GM12875 (cell line): ENCODE data around the gene DRAXIN.

Experiments
- H3K4me3 ChIP-seq: one replicate; pipeline ENCODE4 v1.5.1; 2011; ENCODE audit warnings: low read depth, low read length, control low read depth
- CTCF ChIP-seq: IDR thresholded peaks from 2 replicates; pipeline ENCODE4 v1.5.1; 2011; ENCODE audit warnings: low read depth, mild to moderate bottlenecking, control low read depth, inconsistent platforms, low read length, moderate library complexity, borderline replicate concordance; ENCODE audit not compliant: insufficient read depth

DRAXIN gene

GRCh38 chr1:11764115-11764514 is 72.6 kb downstream of the DRAXIN start:
- no peak for TF ChIP-seq CTCF
- H3K4me3 ChIP-seq = no peak overlapping the region

- H3K4me3 ChIP-seq = no peak overlapping the region
- no peak for TF ChIP-seq CTCF
Measured at GRCh38 chr1:11764519-11764918, 73.0 kb downstream of the DRAXIN start.

- no peak overlapping the region for H3K4me3 ChIP-seq
- no peak for TF ChIP-seq CTCF
Measured at GRCh38 chr1:11765661-11766428, 74.3 kb downstream of the DRAXIN start.

GRCh38 chr1:11766429-11766776 is 74.9 kb downstream of the DRAXIN start:
- no peak overlapping the region for H3K4me3 ChIP-seq
- TF ChIP-seq CTCF = no peak

GRCh38 chr1:11767922-11768704 is 76.6 kb downstream of the DRAXIN start:
- TF ChIP-seq CTCF = no peak

GRCh38 chr1:11768821-11769220 is 77.3 kb downstream of the DRAXIN start:
- no peak overlapping the region for H3K4me3 ChIP-seq
- TF ChIP-seq CTCF = no peak

More at GRCh38 chr1:11767922-11768704, 76.6 kb downstream of the DRAXIN start:
- H3K4me3 ChIP-seq = no peak overlapping the region

- H3K4me3 ChIP-seq = no peak overlapping the region
- no peak for TF ChIP-seq CTCF
Measured at GRCh38 chr1:11769274-11769673, 77.8 kb downstream of the DRAXIN start.
